H9 (cell line): ENCODE results near the gene PHF10. TPM values are rescaled to one million over a fixed set of nuclear protein-coding genes. Genes with fewer than 3 reads are reported as not detected.

Experiments
- DNase-seq: peaks from one replicate; pipeline ENCODE4 v3.0.0-alpha.2; 2017
- H2AFZ ChIP-seq: one replicate; pipeline ENCODE4 v1.6.1; 2013; ENCODE audit warnings: mild to moderate bottlenecking, low read length, control low read depth, moderate library complexity
- H2AK5ac ChIP-seq: 2 replicates; pipeline ENCODE4 v1.6.1; 2013; ENCODE audit warnings: low read length, control low read depth, mixed read lengths; ENCODE audit not compliant: insufficient read length
- H2BK120ac ChIP-seq: one replicate; pipeline ENCODE4 v1.6.1; 2013; ENCODE audit warnings: low read depth, mild to moderate bottlenecking, low read length, control low read depth, inconsistent platforms; ENCODE audit not compliant: poor library complexity, severe bottlenecking
- H2BK12ac ChIP-seq: 2 replicates; pipeline ENCODE4 v1.6.1; 2013; ENCODE audit warnings: low read length, control low read depth, mixed read lengths, low read depth; ENCODE audit not compliant: insufficient read length
- H2BK15ac ChIP-seq: 2 replicates; pipeline ENCODE4 v1.6.1; 2013; ENCODE audit warnings: low read depth, low read length, control low read depth
- H2BK20ac ChIP-seq: one replicate; pipeline ENCODE4 v1.6.1; 2013; ENCODE audit warnings: low read depth, mild to moderate bottlenecking, low read length, control low read depth, inconsistent platforms; ENCODE audit not compliant: poor library complexity, severe bottlenecking
- H2BK5ac ChIP-seq: 2 replicates; pipeline ENCODE4 v1.6.1; 2013; ENCODE audit warnings: low read length, control low read depth, mixed read lengths; ENCODE audit not compliant: insufficient read length
- H3K14ac ChIP-seq: 2 replicates; pipeline ENCODE4 v1.6.1; 2013; ENCODE audit warnings: low read length, control low read depth; ENCODE audit not compliant: insufficient read depth
- H3K18ac ChIP-seq: 2 replicates; pipeline ENCODE4 v1.6.1; 2013; ENCODE audit warnings: low read depth, mild to moderate bottlenecking, mixed read lengths, low read length, control low read depth; ENCODE audit not compliant: insufficient read length
- H3K23ac ChIP-seq: 2 replicates; pipeline ENCODE4 v1.6.1; 2013; ENCODE audit warnings: low read length, control low read depth, mixed read lengths, low read depth; ENCODE audit not compliant: insufficient read length
- H3K23me2 ChIP-seq: 2 replicates; pipeline ENCODE4 v1.6.1; 2013; ENCODE audit warnings: low read depth, mild to moderate bottlenecking, mixed read lengths, low read length, control low read depth; ENCODE audit not compliant: insufficient read length, poor library complexity, severe bottlenecking
- H3K27ac ChIP-seq: 2 replicates; pipeline ENCODE4 v1.5.1; 2013; ENCODE audit warnings: low read length, control low read depth, mixed read lengths, low read depth; ENCODE audit not compliant: insufficient read length
- H3K27me3 ChIP-seq: 2 replicates; pipeline ENCODE4 v1.6.1; 2013; ENCODE audit warnings: low read length, control low read depth, inconsistent platforms; ENCODE audit not compliant: insufficient read depth
- H3K4ac ChIP-seq: 2 replicates; pipeline ENCODE4 v1.6.1; 2013; ENCODE audit warnings: low read depth, mild to moderate bottlenecking, control low read depth, inconsistent platforms, low read length, moderate library complexity
- H3K4me1 ChIP-seq: 2 replicates; pipeline ENCODE4 v1.6.1; 2013; ENCODE audit warnings: low read length, control low read depth, inconsistent platforms; ENCODE audit not compliant: insufficient read depth
- H3K4me2 ChIP-seq: 2 replicates; pipeline ENCODE4 v1.6.1; 2013; ENCODE audit warnings: low read length, control low read depth, mixed read lengths; ENCODE audit not compliant: insufficient read length, insufficient read depth
- H3K56ac ChIP-seq: 2 replicates; pipeline ENCODE4 v1.6.1; 2013; ENCODE audit warnings: low read depth, mild to moderate bottlenecking, mixed read lengths, low read length, control low read depth; ENCODE audit not compliant: insufficient read length
- H3K79me1 ChIP-seq: 2 replicates; pipeline ENCODE4 v1.6.1; 2013; ENCODE audit warnings: low read depth, mild to moderate bottlenecking, moderate library complexity, low read length, control low read depth, inconsistent platforms; ENCODE audit not compliant: insufficient read depth, poor library complexity, severe bottlenecking
- H3K79me2 ChIP-seq: 2 replicates; pipeline ENCODE4 v1.6.1; 2013; ENCODE audit warnings: low read length, control low read depth, inconsistent platforms; ENCODE audit not compliant: insufficient read depth
- H3K9ac ChIP-seq: 2 replicates; pipeline ENCODE4 v1.6.1; 2013; ENCODE audit warnings: low read length, control low read depth, mixed read lengths; ENCODE audit not compliant: insufficient read length; ENCODE audit errors: extremely low read depth
- H3K9me3 ChIP-seq: one replicate; pipeline ENCODE4 v1.6.1; 2013; ENCODE audit warnings: low read depth, low read length, inconsistent platforms; ENCODE audit not compliant: control insufficient read depth
- H3T11ph ChIP-seq: one replicate; pipeline ENCODE4 v1.6.1; 2013; ENCODE audit warnings: mild to moderate bottlenecking, low read length, control low read depth, inconsistent platforms
- H4K20me1 ChIP-seq: one replicate; pipeline ENCODE4 v1.6.1; 2013; ENCODE audit not compliant: control insufficient read depth, insufficient read length, insufficient read depth
- H4K5ac ChIP-seq: 2 replicates; pipeline ENCODE4 v1.6.1; 2013; ENCODE audit warnings: low read depth, mild to moderate bottlenecking, mixed read lengths, low read length, control low read depth; ENCODE audit not compliant: insufficient read length
- H4K8ac ChIP-seq: replicated peaks from 2 replicates; pipeline ENCODE4 v1.6.1; 2013; ENCODE audit warnings: low read length, control low read depth, mixed read lengths, low read depth; ENCODE audit not compliant: insufficient read length
- H4K91ac ChIP-seq: 2 replicates; pipeline ENCODE4 v1.6.1; 2013; ENCODE audit warnings: low read depth, mild to moderate bottlenecking, moderate library complexity, mixed read lengths, low read length, control low read depth; ENCODE audit not compliant: insufficient read length
- H3K27ac Mint-ChIP-seq, 3 experiments: 2 replicates in 2 of 3; 3 replicates in 1 of 3; pipeline ENCODE4 v1.8.0; 2020 to 2021; ENCODE audit warnings: mixed read lengths in 3 of 3, mild to moderate bottlenecking in 1 of 3, moderate library complexity in 1 of 3
- H3K27me3 Mint-ChIP-seq: 2 replicates; pipeline ENCODE4 v1.8.0; 2021; ENCODE audit warnings: low read depth, mild to moderate bottlenecking, moderate library complexity, mixed read lengths
- H3K36me3 Mint-ChIP-seq, 3 experiments: 2 replicates in 2 of 3; 3 replicates in 1 of 3; pipeline ENCODE4 v1.8.0; 2020 to 2021; ENCODE audit warnings: low read depth in 3 of 3, mixed read lengths in 3 of 3; ENCODE audit not compliant: insufficient read depth in 1 of 3
- H3K4me1 Mint-ChIP-seq, 2 experiments: 2 replicates each; pipeline ENCODE4 v1.8.0; 2020; ENCODE audit warnings: mixed read lengths in 2 of 2
- H3K4me3 Mint-ChIP-seq, 2 experiments: 2 replicates in 1 of 2; 3 replicates in 1 of 2; pipeline ENCODE4 v1.8.0; 2020 to 2021; ENCODE audit warnings: mild to moderate bottlenecking in 2 of 2, mixed read lengths in 2 of 2, moderate library complexity in 1 of 2
- H3K9me3 Mint-ChIP-seq, 2 experiments: 2 replicates in 1 of 2; 3 replicates in 1 of 2; pipeline ENCODE4 v1.8.0; 2020; ENCODE audit warnings: mild to moderate bottlenecking in 2 of 2, mixed read lengths in 2 of 2, moderate library complexity in 1 of 2
- total RNA-seq: library from RNA; stranded (reverse); gene quantifications from 2 replicates; pipeline ENCODE4 v1.2.1, GENCODE V29; 2021
- TF ChIP-seq, protein P1 (sequence below): fragments of 200-600 bp; sonication (generic); conservative IDR thresholded peaks from 3 replicates; pipeline ENCODE4 v1.8.0; 2021; ENCODE audit warnings: antibody characterized with exemption, mild to moderate bottlenecking

The PHF10 gene
- total RNA-seq, 1 experiment from 2014 or later, result 59.0 TPM

DNA sequence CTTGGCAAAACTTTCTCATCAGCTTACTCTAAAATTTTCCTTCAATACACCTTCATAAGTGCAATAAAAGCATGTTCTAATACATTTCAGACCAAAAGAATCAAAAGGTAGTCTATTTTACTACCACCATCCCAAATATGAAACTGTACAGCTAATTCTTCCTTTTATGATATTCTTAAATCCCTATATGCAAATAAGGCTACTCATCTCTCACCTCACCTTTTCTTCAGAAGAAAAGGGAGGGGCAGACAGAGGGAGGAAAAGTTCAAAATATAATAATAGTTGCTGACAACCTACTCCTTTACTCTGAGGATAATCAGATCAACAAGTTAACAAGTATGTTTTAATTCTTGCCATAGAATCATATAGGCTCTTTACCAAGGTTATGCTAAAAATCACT lies 15.0 kb downstream of the PHF10 start:
- Mint-ChIP-seq H3K4me1 (peaks cover 1 to 4% of the 10 kb centered on the region in 2 experiments), H3K27me3 (no peaks in the 10 kb centered on the region), H3K4me3 (no peak overlapping the region), H3K27ac (no peak overlapping the region), H3K36me3 (peaks cover 4 to 62% (median 34%) of the 10 kb centered on the region in 3 experiments; a peak in 6 of 7 replicates), H3K9me3 (no peaks in the 10 kb centered on the region)
- TF ChIP-seq, protein P1, sequence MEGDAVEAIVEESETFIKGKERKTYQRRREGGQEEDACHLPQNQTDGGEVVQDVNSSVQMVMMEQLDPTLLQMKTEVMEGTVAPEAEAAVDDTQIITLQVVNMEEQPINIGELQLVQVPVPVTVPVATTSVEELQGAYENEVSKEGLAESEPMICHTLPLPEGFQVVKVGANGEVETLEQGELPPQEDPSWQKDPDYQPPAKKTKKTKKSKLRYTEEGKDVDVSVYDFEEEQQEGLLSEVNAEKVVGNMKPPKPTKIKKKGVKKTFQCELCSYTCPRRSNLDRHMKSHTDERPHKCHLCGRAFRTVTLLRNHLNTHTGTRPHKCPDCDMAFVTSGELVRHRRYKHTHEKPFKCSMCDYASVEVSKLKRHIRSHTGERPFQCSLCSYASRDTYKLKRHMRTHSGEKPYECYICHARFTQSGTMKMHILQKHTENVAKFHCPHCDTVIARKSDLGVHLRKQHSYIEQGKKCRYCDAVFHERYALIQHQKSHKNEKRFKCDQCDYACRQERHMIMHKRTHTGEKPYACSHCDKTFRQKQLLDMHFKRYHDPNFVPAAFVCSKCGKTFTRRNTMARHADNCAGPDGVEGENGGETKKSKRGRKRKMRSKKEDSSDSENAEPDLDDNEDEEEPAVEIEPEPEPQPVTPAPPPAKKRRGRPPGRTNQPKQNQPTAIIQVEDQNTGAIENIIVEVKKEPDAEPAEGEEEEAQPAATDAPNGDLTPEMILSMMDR, result no peak
- no peak overlapping the region for H2AK5ac ChIP-seq
- H3K79me2 ChIP-seq, result no peaks in the 10 kb centered on the region
- H4K5ac ChIP-seq, result no peak overlapping the region
- H3K23ac ChIP-seq, result no peak overlapping the region
- no peak overlapping the region for H2AFZ ChIP-seq
- H3K18ac ChIP-seq, result no peak overlapping the region
- no peak overlapping the region for H4K8ac ChIP-seq
- H4K20me1 ChIP-seq, result no peaks in the 10 kb centered on the region
- H3T11ph ChIP-seq, result no peak overlapping the region
- no peaks in the 10 kb centered on the region for H3K9me3 ChIP-seq
- no peak overlapping the region for H3K9ac ChIP-seq
- H2BK12ac ChIP-seq, result no peak overlapping the region
- H4K91ac ChIP-seq, result no peak overlapping the region
- no peak overlapping the region for H2BK5ac ChIP-seq
- H3K4me1 ChIP-seq, result no peaks in the 10 kb centered on the region
- H3K23me2 ChIP-seq, result no peaks in the 10 kb centered on the region
- H2BK120ac ChIP-seq, result no peak overlapping the region
- no peak for DNase-seq
- peaks cover 2% of the 10 kb centered on the region for H3K79me1 ChIP-seq
- H2BK15ac ChIP-seq, result no peak overlapping the region
- no peaks in the 10 kb centered on the region for H3K27me3 ChIP-seq
- no peak overlapping the region for H3K14ac ChIP-seq
- H3K4me2 ChIP-seq, result no peak overlapping the region
- H3K27ac ChIP-seq, result no peak overlapping the region
- no peak overlapping the region for H3K56ac ChIP-seq
- no peak overlapping the region for H3K4ac ChIP-seq
- no peak overlapping the region for H2BK20ac ChIP-seq
